Right lobe of liver (tissue), 4 donors: ENCODE results near the gene DICER1.

Experiments
- CTCF ChIP-seq, 4 donors: fragments of 200-600 bp in 3 of 4; fragments of 450-650 bp in 1 of 4; IDR thresholded peaks; one replicate each; pipeline versions ENCODE4 v1.5.1 to v1.8.0; 2016 to 2022; ENCODE audit warnings: antibody characterized with exemption in 4 of 4, mild to moderate bottlenecking in 2 of 4
- POLR2A ChIP-seq: fragments of 450-650 bp; IDR thresholded peaks from one replicate; pipeline ENCODE4 v1.6.1; 2017; ENCODE audit warnings: antibody characterized with exemption, mild to moderate bottlenecking
- donor health status: DM: no; HTN: no; CAD: no.
- donor health status: DM: no; HTN: no; CAD: no.
- donor health status: DM: no; HTN: yes; CAD: no.

DNA sequence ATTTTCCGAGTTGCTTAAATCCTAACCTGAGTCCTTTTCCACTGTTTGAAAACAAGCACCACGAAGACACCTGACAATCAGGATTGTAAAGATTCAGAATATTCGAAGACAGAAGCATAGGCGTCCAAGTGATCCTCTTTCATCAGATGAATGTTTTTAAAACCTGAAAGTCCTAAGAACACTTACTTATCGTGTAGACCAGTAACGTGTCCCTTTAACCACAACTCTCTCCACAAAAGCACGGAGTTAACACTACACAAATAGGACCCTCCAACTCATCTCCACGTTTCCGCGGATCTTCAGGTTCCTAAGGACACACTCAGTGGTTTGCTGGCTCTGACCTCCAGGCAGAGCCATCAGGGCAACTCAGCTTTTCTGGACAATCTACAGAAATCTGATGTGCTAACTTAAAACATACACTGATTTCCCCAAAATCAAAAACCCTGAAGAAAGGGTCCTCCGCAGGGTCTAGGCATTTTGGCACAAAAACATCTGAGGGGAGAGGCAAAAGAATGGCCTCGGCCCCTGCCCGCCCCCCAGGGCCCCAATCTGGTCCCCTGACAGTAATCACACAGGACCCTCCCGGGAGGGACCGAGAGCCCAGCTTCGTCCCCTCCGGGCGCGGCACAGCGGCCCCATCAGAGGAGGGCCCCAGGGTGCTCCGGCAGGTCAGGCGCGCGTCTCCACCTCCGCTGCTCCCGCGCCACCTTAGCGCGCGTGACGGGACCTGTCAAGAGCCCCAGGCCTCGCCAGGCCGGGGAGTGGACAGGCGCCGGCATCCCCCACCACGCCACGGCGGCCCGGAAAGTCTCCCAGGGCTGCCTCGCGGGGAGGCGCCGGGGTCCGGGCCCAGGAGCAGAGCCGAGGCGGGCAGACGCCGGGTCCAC, 925 bp downstream of the DICER1 start:
- TF ChIP-seq CTCF (IDR thresholded peaks at IDR 0.05) (no peak), POLR2A (no peak)
